Body of pancreas (tissue), 4 donors: Measurements from ENCODE around the gene TCFL5.

Source experiments
- CTCF ChIP-seq, 7 experiments: fragments of 450-650 bp in 4 of 7; fragments of 200-600 bp in 3 of 7; sonication (generic) in 3 of 7; IDR thresholded peaks; one replicate each; pipeline ENCODE4 v1.5.1; 2016 to 2019; ENCODE audit warnings: antibody characterized with exemption in 7 of 7
- POLR2A ChIP-seq, 3 donors: fragments of 450-650 bp; IDR thresholded peaks; one replicate each; pipeline ENCODE4 v1.6.1; 2016; ENCODE audit warnings: antibody characterized with exemption in 3 of 3, mild to moderate bottlenecking in 2 of 3

- TF ChIP-seq CTCF (IDR thresholded peaks at IDR 0.05) (no peak), POLR2A (IDR thresholded peaks at IDR 0.05) (no peak)
These were observed 50.3 kb downstream of the TCFL5 start for GRCh38 chr20:62811320-62811719.
